ENCODE results near the gene IPPK.

Gene IPPK

GRCh38 chr9:92592537-92592936 lies 77.4 kb downstream of the IPPK start:
- CTCF ChIA-PET = no interaction called here
- POLR2A ChIA-PET = no interaction called here
- no peak overlapping the region for H3K4me3 ChIP-seq (ENCODE audit: low read depth, low read length)

More at GRCh38 chr9:92592537-92592936, 77.4 kb downstream of the IPPK start:
- H3K27ac ChIP-seq (ENCODE audit: extremely low read depth, low read depth, low read length) = no peak overlapping the region
- no peaks in the 10 kb centered on the region for H3K36me3 ChIP-seq (ENCODE audit: control insufficient read depth in 2 of 2, insufficient read depth in 1 of 2, low read length in 2 of 2)
- TF ChIP-seq ZNF621 (tag by site-specific recombination; IDR thresholded peaks at IDR 0.05) (no peak), ZNF707 (tag by site-specific recombination; IDR thresholded peaks at IDR 0.05) (no peak), ZNF692 (tag by site-specific recombination; IDR thresholded peaks at IDR 0.05) (no peak), ZNF10 (tag by site-specific recombination; IDR thresholded peaks at IDR 0.05) (no peak), ZBTB7A (tag by site-specific recombination; IDR thresholded peaks at IDR 0.05; ENCODE audit: low read depth) (no peak), ZNF114 (tag by site-specific recombination; IDR thresholded peaks at IDR 0.05) (no peak), BCL11A (tag by site-specific recombination; IDR thresholded peaks at IDR 0.05; ENCODE audit: low read depth) (no peak), BCL11B (tag by site-specific recombination; IDR thresholded peaks at IDR 0.05; ENCODE audit: low read depth) (no peak), ZNF488 (tag by site-specific recombination; IDR thresholded peaks at IDR 0.05) (no peak), ZBTB11 (tag by site-specific recombination; conservative IDR thresholded peaks at IDR 0.05; ENCODE audit: low read depth) (no peak), ZNF266 (tag by site-specific recombination; IDR thresholded peaks at IDR 0.05; ENCODE audit: low read depth) (no peak), ZNF169 (tag by site-specific recombination; IDR thresholded peaks at IDR 0.05) (no peak), ZNF555 (tag by site-specific recombination; conservative IDR thresholded peaks at IDR 0.05) (no peak), ZNF214 (tag by site-specific recombination; IDR thresholded peaks at IDR 0.05; ENCODE audit: borderline replicate concordance) (no peak), ZNF391 (tag by site-specific recombination; IDR thresholded peaks at IDR 0.05; ENCODE audit: borderline replicate concordance, low read depth) (no peak), ZNF280D (tag by site-specific recombination; IDR thresholded peaks at IDR 0.05) (no peak), MEIS1 (CRISPR knock-in tag; IDR thresholded peaks at IDR 0.05; ENCODE audit: borderline replicate concordance) (no peak), ZNF654 (tag by site-specific recombination; IDR thresholded peaks at IDR 0.05; ENCODE audit: low read depth) (no peak), ZNF747 (tag by site-specific recombination; IDR thresholded peaks at IDR 0.05) (no peak)
- H3K4me1 ChIP-seq (ENCODE audit: control insufficient read depth, insufficient read depth, low read length) = no peaks in the 10 kb centered on the region
- H3K9me3 ChIP-seq (ENCODE audit: control insufficient read depth, insufficient read depth, low read depth, low read length) = no peaks in the 10 kb centered on the region

All from HEK293 (cell line).